NCI-H2171 treated with DMSO at 0.1 percent for 48 hours (cell line): ENCODE measurements around the gene CISD3.

Experiments
- DNase-seq: peaks from one replicate; lab custom pipeline; 2025; lab: John Stamatoyannopoulos, UW

The CISD3 gene

DNA sequence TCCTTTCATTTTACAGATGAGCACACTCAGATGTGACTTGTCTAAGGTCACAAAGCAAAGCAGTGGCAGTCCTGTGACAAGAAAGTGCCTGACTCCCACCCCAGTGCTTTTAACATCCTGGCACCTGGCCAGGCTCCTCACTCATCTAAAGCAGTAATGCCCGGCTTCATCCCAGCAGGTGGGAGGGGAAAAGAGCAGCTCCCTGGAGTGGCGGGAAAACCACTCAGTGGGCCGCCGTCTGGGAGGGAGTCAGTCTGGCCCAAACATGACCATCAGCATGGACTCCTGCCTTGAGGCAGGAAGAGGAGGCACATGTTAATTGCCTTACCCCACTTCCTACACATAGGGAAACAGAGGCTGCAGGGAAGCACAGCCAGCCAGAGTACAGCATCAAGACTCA is 15.4 kb downstream of the CISD3 start:
- peak; percentile 76 for DNase-seq

- no peak for DNase-seq
Measured at GRCh38 chr17:38746004-38746848, 16.1 kb downstream of the CISD3 start.

DNA sequence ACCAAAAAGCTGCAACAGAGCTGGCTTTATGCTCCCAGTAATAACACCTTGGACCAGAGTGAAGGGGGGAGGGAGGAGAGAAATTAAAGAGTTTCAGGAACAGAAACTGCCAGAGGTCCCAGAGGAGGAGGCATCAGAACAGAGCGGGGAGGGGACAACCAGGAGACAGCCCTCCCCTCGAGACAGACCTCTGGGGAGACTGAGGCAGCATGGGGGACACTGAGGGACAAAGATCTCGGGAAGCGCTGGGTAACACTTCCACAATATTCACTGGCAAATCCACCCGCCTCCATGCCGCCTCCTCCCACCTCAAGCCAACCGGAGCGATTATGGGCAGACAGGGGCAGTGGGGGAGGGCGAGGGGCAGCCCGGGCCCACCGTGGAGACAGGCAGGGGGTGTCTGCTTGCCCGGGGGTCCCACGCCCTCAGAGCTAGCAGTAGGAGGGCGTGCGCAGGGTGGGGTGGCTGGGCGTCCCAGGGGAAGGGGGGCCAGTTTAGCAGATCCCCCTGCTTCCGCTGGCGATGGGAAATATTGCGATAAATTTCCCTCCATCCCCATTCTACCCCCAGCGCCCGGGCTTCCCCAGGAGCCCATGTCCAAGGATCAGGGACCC is 16.8 kb downstream of the CISD3 start:
- no peak for DNase-seq

- peak; percentile 67 for DNase-seq
Measured at GRCh38 chr17:38747463-38748148, 17.5 kb downstream of the CISD3 start.

DNA sequence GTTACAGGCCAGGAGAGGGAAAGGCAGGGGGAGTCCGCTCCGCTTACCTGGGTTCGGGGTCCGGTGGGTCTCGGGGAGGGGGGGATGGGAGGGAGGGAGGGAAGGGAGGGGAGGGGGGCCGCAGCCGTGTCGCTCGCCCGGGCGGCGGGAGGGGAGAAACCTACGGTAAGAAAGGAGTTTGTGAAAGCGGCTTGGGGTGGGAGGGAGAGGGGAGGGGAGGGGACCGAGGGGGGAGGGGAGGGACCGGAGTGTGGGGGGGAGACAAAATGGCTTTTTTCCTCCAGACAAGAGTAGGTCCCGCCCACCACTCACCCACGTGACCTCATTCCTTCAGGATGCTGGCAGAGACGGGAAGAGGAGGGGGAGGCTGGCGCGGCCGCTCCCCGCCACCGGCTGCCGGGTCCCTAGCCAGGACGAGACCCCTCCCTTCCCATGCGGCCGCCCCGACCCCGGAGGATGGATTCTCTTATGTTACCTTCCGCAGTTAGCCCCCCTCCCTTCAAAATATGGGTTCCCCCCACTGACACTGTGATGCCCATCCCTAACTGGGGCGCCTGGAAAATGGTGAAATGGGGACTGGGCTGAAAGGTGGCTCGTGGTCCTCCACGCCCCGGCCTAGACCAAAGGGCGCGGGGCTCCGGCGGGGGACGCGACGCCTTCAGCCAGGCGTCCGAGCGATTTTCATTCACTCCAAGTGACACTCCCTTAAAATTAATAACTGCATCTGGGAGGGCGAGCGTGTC is 18.2 kb downstream of the CISD3 start, which contains the start of gene PCGF2:
PCGF2 (minus strand) TSS at position 188 of the 743 bp plus-strand sequence. CDS start 7,934 bp downstream, outside the sequence.
- peak; percentile 91 for DNase-seq

DNA sequence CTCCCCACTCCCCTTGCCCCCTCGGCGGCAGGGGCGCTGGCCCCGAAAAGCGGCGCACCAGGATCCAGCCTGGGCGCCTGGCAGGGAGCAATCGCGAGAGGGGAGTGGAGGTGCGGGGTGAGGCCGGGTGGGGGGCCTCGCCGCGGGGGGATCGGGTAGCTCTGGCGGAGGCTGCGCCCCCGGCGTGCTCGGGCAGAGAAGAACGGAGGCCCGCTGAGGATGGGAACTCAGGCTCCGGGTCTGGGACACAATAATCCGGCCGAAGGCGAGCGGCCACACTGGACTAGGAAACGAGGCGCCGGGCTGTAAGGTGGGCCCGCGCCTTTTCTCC is 18.7 kb downstream of the CISD3 start:
- peak; percentile 70 for DNase-seq

DNA sequence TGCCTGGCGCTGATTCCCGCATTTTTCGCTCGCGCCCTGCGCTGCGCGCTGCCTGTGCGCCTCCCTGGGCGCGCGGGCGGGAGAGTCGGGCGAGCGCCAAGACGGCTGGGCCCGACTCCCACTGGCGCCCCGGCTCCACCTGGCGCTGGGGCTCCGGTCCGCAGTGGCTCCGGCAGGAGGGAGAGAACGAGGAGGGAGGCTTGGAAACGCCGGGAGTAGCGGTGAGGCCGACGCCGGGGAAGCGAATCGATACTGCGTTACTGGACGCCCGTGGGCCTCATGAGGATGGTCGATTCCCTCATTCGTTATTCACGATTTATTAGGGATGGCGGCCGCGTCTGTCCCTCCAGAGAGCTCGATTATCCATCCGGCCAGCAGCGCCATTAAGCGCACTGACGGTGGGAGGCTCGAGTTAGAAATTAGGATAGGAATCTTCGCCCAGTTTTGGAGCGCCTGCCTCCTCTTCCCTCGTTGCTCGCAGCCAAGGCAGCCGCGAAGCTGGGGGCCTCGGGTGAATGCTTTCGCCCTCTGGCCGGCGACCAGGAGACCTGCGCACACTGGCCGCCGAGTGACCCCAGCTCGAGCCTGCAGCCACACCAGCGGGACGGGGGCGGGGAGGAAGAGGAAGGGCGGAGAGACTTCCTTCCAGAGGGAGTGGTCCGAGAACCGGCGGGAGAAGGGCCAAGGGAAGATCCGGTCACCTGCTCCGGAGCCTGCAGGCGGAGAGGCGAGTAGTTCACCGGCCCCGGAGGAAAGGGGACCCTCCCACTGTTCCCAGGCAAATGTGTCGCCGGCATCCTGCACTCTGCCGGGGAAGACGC is 19.3 kb downstream of the CISD3 start:
- peak; percentile 70 for DNase-seq

GRCh38 chr17:38750044-38750311 is 19.8 kb downstream of the CISD3 start:
- DNase-seq = no peak

DNA sequence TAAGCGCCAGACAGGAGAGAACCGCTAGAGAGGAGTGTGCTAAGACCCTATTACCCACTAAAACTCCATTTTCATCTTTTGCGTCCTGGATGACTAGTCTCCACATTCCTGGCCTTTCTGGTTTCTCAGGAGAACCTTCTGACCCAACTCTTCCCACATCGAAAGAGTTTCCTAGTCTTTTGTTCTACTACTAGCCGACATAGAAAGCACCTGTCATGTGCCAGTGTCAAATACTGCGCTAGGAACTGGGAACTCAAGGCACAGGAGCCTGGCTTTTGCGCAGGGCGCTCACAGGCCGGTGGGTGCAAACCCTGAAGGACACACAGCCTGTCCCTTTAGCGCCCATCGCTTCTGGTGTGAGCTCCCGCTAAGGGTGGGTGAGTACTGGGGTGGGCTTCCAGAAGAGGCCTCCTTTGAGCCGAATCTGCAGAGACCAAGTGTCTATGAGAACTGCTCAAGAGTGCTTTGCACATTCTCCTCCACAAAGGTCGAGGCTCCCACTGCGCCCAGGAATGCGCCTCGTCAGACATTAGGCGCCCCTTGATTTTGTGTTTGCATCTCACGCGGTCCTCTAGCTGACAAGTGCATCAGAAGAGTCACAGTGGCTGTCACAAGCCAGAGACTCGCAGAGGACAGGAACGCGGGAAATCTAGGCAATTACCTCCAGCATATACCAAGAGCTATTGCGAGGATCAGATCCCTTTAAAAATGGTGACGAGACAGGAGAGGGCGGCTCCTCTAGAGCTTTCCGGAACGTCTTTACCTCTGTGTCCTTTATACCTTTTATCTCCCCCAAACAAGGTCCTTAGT is 20.4 kb downstream of the CISD3 start:
- peak; percentile 40 for DNase-seq

DNA sequence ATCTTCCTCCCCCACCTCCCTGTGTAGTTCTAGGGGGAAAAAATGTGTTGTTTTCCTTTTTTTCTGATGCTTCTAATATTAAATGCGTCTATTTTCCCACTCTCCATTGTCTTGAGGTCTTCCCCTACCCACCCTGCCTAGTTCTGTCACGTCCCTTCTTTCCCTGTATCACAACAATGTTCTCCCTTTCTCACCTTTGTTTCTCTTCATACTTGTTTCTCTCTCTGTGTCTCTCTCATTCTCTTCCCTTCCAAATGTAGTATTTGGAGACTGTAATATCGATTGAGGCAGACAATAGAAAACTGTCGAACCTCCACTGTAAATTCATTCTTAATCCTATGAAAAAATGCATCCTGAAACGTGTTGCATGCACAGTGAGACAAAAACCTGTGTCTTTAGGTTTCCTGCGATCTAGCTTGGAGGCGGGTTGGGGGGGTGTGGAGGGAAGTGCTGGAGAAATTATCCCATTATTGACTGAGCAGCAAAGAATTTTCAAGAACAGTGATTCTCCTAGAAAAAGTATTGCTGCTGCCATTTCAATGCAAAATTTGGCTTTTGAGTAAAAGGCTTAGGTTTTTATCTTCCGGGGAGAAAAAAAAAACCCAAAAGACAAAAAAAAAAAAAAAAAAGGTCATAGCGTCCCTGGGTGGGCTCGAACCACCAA is 21.1 kb downstream of the CISD3 start:
- peak; percentile 68 for DNase-seq

GRCh38 chr17:38751808-38752307 is 21.7 kb downstream of the CISD3 start:
- DNase-seq = peak; percentile 83

GRCh38 chr17:38752308-38753070 is 22.3 kb downstream of the CISD3 start, which contains the start of gene PSMB3:
PSMB3 (plus strand) TSS chr17:38752741; CDS start chr17:38752827, 86 bp downstream.
- peak; percentile 100 for DNase-seq

DNA sequence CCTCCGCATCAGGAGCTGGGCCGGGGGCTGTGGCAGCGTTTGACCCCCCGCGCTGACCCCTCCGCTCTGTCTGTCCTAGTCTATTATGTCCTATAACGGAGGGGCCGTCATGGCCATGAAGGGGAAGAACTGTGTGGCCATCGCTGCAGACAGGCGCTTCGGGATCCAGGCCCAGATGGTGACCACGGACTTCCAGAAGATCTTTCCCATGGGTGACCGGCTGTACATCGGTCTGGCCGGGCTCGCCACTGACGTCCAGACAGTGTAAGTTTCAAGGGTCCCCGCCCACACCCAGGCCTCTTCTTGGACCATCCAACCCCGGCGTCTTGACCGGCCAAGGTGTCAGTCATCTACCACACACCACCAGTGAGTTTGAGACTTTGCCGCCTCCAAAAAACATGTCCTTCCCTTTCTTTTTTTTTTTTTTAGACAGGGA is 22.9 kb downstream of the CISD3 start:
- DNase-seq = no peak

- no peak for DNase-seq
Measured at GRCh38 chr17:38761612-38762011, 31.5 kb downstream of the CISD3 start.

GRCh38 chr17:38762231-38762630 is 32.1 kb downstream of the CISD3 start:
- DNase-seq = no peak

GRCh38 chr17:38766341-38766740 is 36.2 kb downstream of the CISD3 start:
- DNase-seq = no peak

DNA sequence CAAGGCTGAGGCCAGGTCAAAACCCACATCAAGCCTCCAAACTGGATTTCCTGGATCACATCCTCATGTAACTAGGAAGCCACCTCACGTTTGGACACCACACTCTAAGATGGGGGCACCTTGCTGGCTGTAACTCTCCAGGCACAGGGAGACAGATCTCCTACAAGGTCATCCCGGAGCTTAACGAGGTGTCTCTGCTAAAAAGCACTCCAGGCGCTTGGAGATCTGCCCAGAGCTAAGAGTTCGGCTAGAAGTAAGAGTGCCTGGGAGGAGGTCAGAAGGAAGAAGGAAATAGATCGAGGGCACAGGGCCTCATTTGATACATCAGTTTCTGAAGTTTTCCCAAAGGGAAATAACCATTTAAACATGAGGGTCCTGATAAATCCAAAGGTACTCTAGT is 38.3 kb downstream of the CISD3 start:
- DNase-seq = no peak

GRCh38 chr17:38773258-38773657 is 43.1 kb downstream of the CISD3 start:
- no peak for DNase-seq

GRCh38 chr17:38777641-38778250 is 47.6 kb downstream of the CISD3 start:
- no peak for DNase-seq
